H1 (cell line): ENCODE results near the gene MYO7B. TPM values are rescaled to one million over a fixed set of nuclear protein-coding genes. Genes with fewer than 3 reads are reported as not detected.

Experiments used
- CTCF ChIA-PET: fragments of 300-600 bp; sonication (Branson Sonifier 250); formaldehyde crosslinking; loops from one replicate; lab custom pipeline; 2021; ENCODE audit not compliant: partially characterized antibody; lab: Charles Lee
- POLR2A ChIA-PET: fragments of 300-600 bp; sonication (Branson Sonifier 250); formaldehyde crosslinking; loops from one replicate; lab custom pipeline; 2021; ENCODE audit warnings: inconsistent platforms; ENCODE audit not compliant: partially characterized antibody; lab: Charles Lee
- DNase-seq, 2 experiments: peaks; one replicate each; pipeline versions ENCODE4 v3.0.0 to v3.0.0-alpha.2; 2010 to 2022; ENCODE audit warnings: low spot score in 2 of 2, low read depth in 1 of 2, mixed read lengths in 1 of 2
- FAIRE-seq: peaks from 2 replicates; lab custom pipeline; 2011; peaks lifted over from hg19 to GRCh38; lab: Jason Lieb, UNC
- H2AFZ ChIP-seq: 2 replicates; pipeline ENCODE4 v1.8.1; 2012; ENCODE audit warnings: low read length, inconsistent platforms
- H2AK5ac ChIP-seq: 2 replicates; pipeline ENCODE4 v1.6.1; 2013; ENCODE audit warnings: low read depth, low read length
- H2BK120ac ChIP-seq: replicated peaks from 2 replicates; pipeline ENCODE3; 2013; ENCODE audit warnings: low read depth, low read length, inconsistent platforms
- H2BK12ac ChIP-seq: 2 replicates; pipeline ENCODE4 v1.6.1; 2013; ENCODE audit warnings: low read depth, low read length
- H2BK15ac ChIP-seq: 2 replicates; pipeline ENCODE4 v1.6.1; 2013; ENCODE audit warnings: low read length
- H2BK20ac ChIP-seq: 2 replicates; pipeline ENCODE4 v1.6.1; 2013; ENCODE audit warnings: low read length
- H2BK5ac ChIP-seq: 2 replicates; pipeline ENCODE4 v1.6.1; 2013; ENCODE audit warnings: low read depth, low read length
- H3K14ac ChIP-seq: 2 replicates; pipeline ENCODE4 v1.6.1; 2013; ENCODE audit warnings: inconsistent platforms; ENCODE audit not compliant: insufficient read length
- H3K18ac ChIP-seq: 2 replicates; pipeline ENCODE4 v1.6.1; 2013; ENCODE audit warnings: low read length; ENCODE audit errors: extremely low read depth
- H3K23ac ChIP-seq: 2 replicates; pipeline ENCODE4 v1.6.1; 2013; ENCODE audit warnings: inconsistent platforms; ENCODE audit not compliant: insufficient read length
- H3K23me2 ChIP-seq: 2 replicates; pipeline ENCODE4 v1.6.1; 2013; ENCODE audit warnings: low read depth, low read length
- H3K27ac ChIP-seq: 2 replicates; pipeline ENCODE4 v1.6.1; 2011; ENCODE audit warnings: low read depth, low read length, inconsistent platforms
- H3K27me3 ChIP-seq, 4 experiments: replicated peaks in 1 of 4; 1 replicate in 1 of 4; 2 replicates in 3 of 4; pipeline versions ENCODE4 v1.6.1 to v1.8.1; 2011 to 2013; ENCODE audit warnings: low read length in 3 of 4, mild to moderate bottlenecking in 3 of 4, inconsistent platforms in 2 of 4, mixed read lengths in 2 of 4, moderate library complexity in 1 of 4; ENCODE audit not compliant: control insufficient read depth in 3 of 4, insufficient read depth in 3 of 4; ENCODE audit errors: extremely low read depth in 1 of 4
- H3K36me3 ChIP-seq, 4 experiments: 2 replicates each; pipeline versions ENCODE4 v1.6.1 to v1.8.1; 2011 to 2013; ENCODE audit warnings: mild to moderate bottlenecking in 4 of 4, low read length in 3 of 4, moderate library complexity in 2 of 4, control low read depth in 1 of 4, inconsistent platforms in 1 of 4; ENCODE audit not compliant: insufficient read depth in 4 of 4, control insufficient read depth in 2 of 4
- H3K4ac ChIP-seq: replicated peaks from 2 replicates; pipeline ENCODE3; 2013; ENCODE audit warnings: low read length, low read depth, mixed read lengths, inconsistent platforms; ENCODE audit not compliant: insufficient read length
- H3K4me1 ChIP-seq, 4 experiments: replicated peaks in 1 of 4; 1 replicate in 1 of 4; 2 replicates in 3 of 4; pipeline versions ENCODE4 v1.6.1 to v1.8.1; 2011 to 2013; ENCODE audit warnings: low read length in 3 of 4, inconsistent platforms in 2 of 4, mixed read lengths in 1 of 4; ENCODE audit not compliant: insufficient read depth in 4 of 4, control insufficient read depth in 3 of 4
- H3K4me2 ChIP-seq, 2 experiments: 2 replicates each; pipeline versions ENCODE4 v1.6.1 to v1.8.1; 2011 to 2013; ENCODE audit warnings: low read depth in 2 of 2, low read length in 2 of 2, control low read depth in 1 of 2, inconsistent platforms in 1 of 2, mild to moderate bottlenecking in 1 of 2; ENCODE audit not compliant: insufficient read depth in 1 of 2
- H3K4me3 ChIP-seq, 4 experiments: fragments of 200-600, 300-600 bp in 1 of 4; sonication (generic), shearing (Covaris generic), sonication (Bioruptor Twin) in 1 of 4; 2 replicates each; pipeline versions ENCODE4 v1.5.1 to v1.8.1; 2011 to 2016; ENCODE audit warnings: low read length in 4 of 4, low read depth in 3 of 4, control low read depth in 2 of 4, inconsistent platforms in 2 of 4, mild to moderate bottlenecking in 2 of 4, mixed read lengths in 1 of 4, moderate library complexity in 1 of 4; ENCODE audit not compliant: insufficient read depth in 2 of 4; ENCODE audit errors: extremely low read depth in 1 of 4
- H3K56ac ChIP-seq: replicated peaks from 2 replicates; pipeline ENCODE3; 2013; ENCODE audit warnings: low read depth, mild to moderate bottlenecking, mixed read lengths, low read length, inconsistent platforms; ENCODE audit not compliant: insufficient read length
- H3K79me1 ChIP-seq: 2 replicates; pipeline ENCODE4 v1.6.1; 2013; ENCODE audit warnings: low read depth, low read length, control low read depth
- H3K79me2 ChIP-seq, 2 experiments: 2 replicates each; pipeline versions ENCODE4 v1.6.1 to v1.8.1; 2012 to 2013; ENCODE audit warnings: low read length in 2 of 2, mild to moderate bottlenecking in 2 of 2, inconsistent platforms in 1 of 2; ENCODE audit not compliant: insufficient read depth in 2 of 2, control insufficient read depth in 1 of 2
- H3K9ac ChIP-seq, 4 experiments: replicated peaks in 1 of 4; 1 replicate in 1 of 4; 2 replicates in 3 of 4; pipeline versions ENCODE4 v1.6.1 to v1.8.1; 2011 to 2013; ENCODE audit warnings: low read depth in 3 of 4, low read length in 3 of 4, control low read depth in 2 of 4, mild to moderate bottlenecking in 2 of 4, moderate library complexity in 2 of 4, inconsistent platforms in 1 of 4; ENCODE audit errors: extremely low read depth in 1 of 4
- H3K9me3 ChIP-seq, 2 experiments: 2 replicates each; pipeline versions ENCODE4 v1.6.1 to v1.8.1; 2012 to 2013; ENCODE audit warnings: mild to moderate bottlenecking in 2 of 2, moderate library complexity in 2 of 2, control low read depth in 1 of 2, inconsistent platforms in 1 of 2, low read depth in 1 of 2, low read length in 1 of 2, mixed read lengths in 1 of 2; ENCODE audit not compliant: insufficient read depth in 2 of 2
- H4K20me1 ChIP-seq, 2 experiments: replicated peaks in 1 of 2; 2 replicates each; pipeline versions ENCODE3 to v1.8.1; 2011 to 2013; ENCODE audit warnings: inconsistent platforms in 2 of 2, low read length in 2 of 2, mild to moderate bottlenecking in 1 of 2; ENCODE audit not compliant: insufficient read depth in 2 of 2, control insufficient read depth in 1 of 2
- H4K5ac ChIP-seq: 2 replicates; pipeline ENCODE4 v1.6.1; 2013; ENCODE audit warnings: low read length, low read depth, mixed read lengths, inconsistent platforms; ENCODE audit not compliant: insufficient read length
- H4K8ac ChIP-seq: 2 replicates; pipeline ENCODE4 v1.8.0; 2013; ENCODE audit warnings: mild to moderate bottlenecking, moderate library complexity, low read length, inconsistent platforms; ENCODE audit not compliant: insufficient read depth; ENCODE audit errors: extremely low read depth
- H4K91ac ChIP-seq: replicated peaks from 2 replicates; pipeline ENCODE3; 2013; ENCODE audit warnings: low read length, mixed read lengths, inconsistent platforms; ENCODE audit not compliant: insufficient read length
- ATF3 ChIP-seq: IDR thresholded peaks from 2 replicates; pipeline ENCODE4 v1.6.1; 2011; ENCODE audit warnings: low read depth, mild to moderate bottlenecking, low read length; ENCODE audit not compliant: insufficient read depth
- CEBPB ChIP-seq: IDR thresholded peaks from 2 replicates; pipeline ENCODE4 v1.6.1; 2012; ENCODE audit warnings: low read depth, low read length
- CHD2 ChIP-seq: IDR thresholded peaks from 2 replicates; pipeline ENCODE4 v1.6.1; 2012; ENCODE audit warnings: low read length, improper control_type of control experiment
- CREB1 ChIP-seq: IDR thresholded peaks from 2 replicates; pipeline ENCODE4 v1.6.1; 2012; ENCODE audit warnings: inconsistent platforms
- CTBP2 ChIP-seq: IDR thresholded peaks from 2 replicates; pipeline ENCODE4 v1.7.0; 2011; ENCODE audit warnings: borderline replicate concordance, mild to moderate bottlenecking, moderate library complexity, mixed read lengths, low read length; ENCODE audit not compliant: insufficient read depth, insufficient read length
- KDM5A ChIP-seq: fragments of 200-600 bp; IDR thresholded peaks from 2 replicates; pipeline ENCODE4 v1.7.1; 2012; ENCODE audit warnings: mild to moderate bottlenecking, low read length, inconsistent platforms, mixed read lengths
- RFX5 ChIP-seq: IDR thresholded peaks from 2 replicates; pipeline ENCODE4 v1.6.1; 2011; ENCODE audit warnings: low read depth, low read length, improper control_type of control experiment, borderline replicate concordance
- RXRA ChIP-seq: IDR thresholded peaks from 2 replicates; pipeline ENCODE4 v1.6.1; 2011; ENCODE audit warnings: low read depth, mild to moderate bottlenecking, low read length, moderate library complexity; ENCODE audit not compliant: insufficient read depth
- SIN3A ChIP-seq, 2 experiments: IDR thresholded peaks in 1 of 2; conservative IDR thresholded peaks in 1 of 2; 2 replicates each; pipeline ENCODE4 v1.6.1; 2011 to 2012; ENCODE audit warnings: low read length in 2 of 2, improper control_type of control experiment in 1 of 2, low read depth in 1 of 2, mild to moderate bottlenecking in 1 of 2
- SP4 ChIP-seq: IDR thresholded peaks from 2 replicates; pipeline ENCODE4 v1.6.1; 2012; ENCODE audit warnings: low read length, inconsistent platforms
- TAF1 ChIP-seq: IDR thresholded peaks from 2 replicates; pipeline ENCODE4 v1.6.1; 2011; ENCODE audit warnings: mild to moderate bottlenecking, low read depth, low read length
- TAF7 ChIP-seq: optimal IDR thresholded peaks from 2 replicates; pipeline ENCODE3; 2011; ENCODE audit warnings: low read depth, mild to moderate bottlenecking, inconsistent platforms, low read length, moderate library complexity, borderline replicate concordance
- WGBS, 2 experiments: shearing (Covaris generic) in 1 of 2; methylation state at CpG; one replicate each; pipeline versions ENCODE4 v1.1.6 to v1.1.7; 2013 to 2015; ENCODE audit warnings: low lambda C conversion rate in 2 of 2, mixed read lengths in 2 of 2, inconsistent platforms in 1 of 2, low coverage in 1 of 2, missing lambda C conversion rate in 1 of 2; ENCODE audit not compliant: insufficient replicate concordance in 2 of 2, insufficient coverage in 1 of 2, insufficient read length in 1 of 2; ENCODE audit errors: extremely low coverage in 1 of 2, missing lambda C conversion rate in 1 of 2; 5-methylcytosine and 5-hydroxymethylcytosine counted together
- polyA plus RNA-seq, 7 experiments: library from polyadenylated mRNA; depleted of rRNA in 3 of 7; stranded (reverse) in 5 of 7; unstranded in 2 of 7; fragments of >200 nt in 5 of 7; fragments of 200-250 nt in 2 of 7; gene quantifications; 1 replicate in 5 of 7; 2 replicates in 1 of 7; 4 replicates in 1 of 7; pipeline versions ENCODE4 v1.2.1 to v1.2.3, GENCODE V29; 2011 to 2013; ENCODE audit warnings: missing spikeins in 2 of 7, mixed read lengths in 2 of 7
- total RNA-seq: library from RNA; stranded (reverse); fragmentation: NEBNext Ultra II Directional; extraction: Animal tissue kit (Norgen Biotek cat#: 25700); gene quantifications from 2 replicates; pipeline ENCODE4 v1.2.1, GENCODE V29; 2021

MYO7B gene
- total and polyA plus RNA-seq, 2 of the 8 experiments (the other 6 are each of a cell fraction or from before 2014, with no cell fraction given), result not detected

GRCh38 chr2:127564429-127565260 lies 29.2 kb downstream of the MYO7B start:
- H2BK120ac ChIP-seq, result no peak overlapping the region
- no peak overlapping the region for H2BK12ac ChIP-seq
- H3K56ac ChIP-seq, result no peak overlapping the region
- no peaks in the 10 kb centered on the region for H3K23me2 ChIP-seq
- H3K4ac ChIP-seq, result no peak overlapping the region
- no peaks in the 10 kb centered on the region for H4K20me1 ChIP-seq
- TF ChIP-seq CREB1, result no peak
- no peak for TF ChIP-seq RFX5
- TF ChIP-seq RXRA, result no peak
- TF ChIP-seq SIN3A (conservative IDR thresholded peaks at IDR 0.05 in 1 of 2, IDR thresholded peaks at IDR 0.05 in 1 of 2; ENCODE audit: low read depth in 1 of 2, low read length in 2 of 2), result no peak
- no peak for TF ChIP-seq TAF1
- TF ChIP-seq CTBP2, result no peak
- TF ChIP-seq CEBPB, result no peak
- TF ChIP-seq TAF7, result no peak
- no peak for TF ChIP-seq SP4
- TF ChIP-seq KDM5A, result no peak
- TF ChIP-seq ATF3, result no peak
- no peak for TF ChIP-seq CHD2
- no peak overlapping the region for H2AK5ac ChIP-seq
- no peak overlapping the region for H4K91ac ChIP-seq
- no peaks in the 10 kb centered on the region for H3K36me3 ChIP-seq
- no peak overlapping the region for H3K18ac ChIP-seq
- WGBS, 2 experiments, result 75% methylated on average over 11 of the region's 11 CpGs; no CpG with 5 or more reads in 1 of the 2 experiments
- H4K8ac ChIP-seq, result no peak overlapping the region
- H3K9me3 ChIP-seq, result no peaks in the 10 kb centered on the region
- H2BK20ac ChIP-seq, result no peak overlapping the region
- H2AFZ ChIP-seq, result no peak overlapping the region
- peaks cover 0 to 6% (median 1%) of the 10 kb centered on the region in 4 experiments; a peak in 4 of 7 replicates for H3K4me1 ChIP-seq
- no peaks in the 10 kb centered on the region for H3K79me1 ChIP-seq
- no peak overlapping the region for H3K23ac ChIP-seq
- no peak overlapping the region for H3K4me3 ChIP-seq
- no peaks in the 10 kb centered on the region for H3K27me3 ChIP-seq
- H3K27ac ChIP-seq, result no peak overlapping the region
- no peak overlapping the region for H3K4me2 ChIP-seq
- H3K79me2 ChIP-seq, result no peaks in the 10 kb centered on the region
- DNase-seq (no peak), FAIRE-seq (no peak)
- no peak overlapping the region for H2BK15ac ChIP-seq
- ChIA-PET CTCF (interaction anchor here (0.6 to 2.0 kb wide), 2 partner anchors 26 to 716 kb away, joined by 3 to 6 read pairs; no protein-coding TSS in a partner anchor), POLR2A (no interaction called here)
- no peak overlapping the region for H4K5ac ChIP-seq
- no peak overlapping the region for H3K14ac ChIP-seq
- no peak overlapping the region for H2BK5ac ChIP-seq
- H3K9ac ChIP-seq, result no peak overlapping the region
